ENCODE measurements around the gene DGCR8.

The DGCR8 gene

GRCh38 chr22:20135265-20135664 lies 55.2 kb downstream of the DGCR8 start:
- Histone ChIP-seq H3K79me2 (ENCODE audit: insufficient read depth, low read length) (no peaks in the 10 kb centered on the region), H4K20me1 (ENCODE audit: low read depth, low read length) (no peaks in the 10 kb centered on the region), H3K9me2 (replicated peaks; ENCODE audit: insufficient read depth, low read length) (no peaks in the 10 kb centered on the region), H3K9me3 (ENCODE audit: insufficient read depth, low read length) (no peaks in the 10 kb centered on the region), H3K4me2 (ENCODE audit: low read depth, low read length, poor library complexity, severe bottlenecking) (no peak overlapping the region), H3K27ac (ENCODE audit: low read depth, low read length) (no peak overlapping the region), H3F3A (ENCODE audit: insufficient read depth) (no peaks in the 10 kb centered on the region), H2AFZ (ENCODE audit: low read depth, low read length, severe bottlenecking) (no peak overlapping the region), H3K27me3 (ENCODE audit: low read length) (no peaks in the 10 kb centered on the region), H3K4me3 (ENCODE audit: insufficient read depth, low read length, poor library complexity, severe bottlenecking) (no peak overlapping the region), H3K36me3 (ENCODE audit: low read length) (no peaks in the 10 kb centered on the region), H3K9ac (ENCODE audit: low read length) (no peak overlapping the region)
- TF ChIP-seq, protein P1, sequence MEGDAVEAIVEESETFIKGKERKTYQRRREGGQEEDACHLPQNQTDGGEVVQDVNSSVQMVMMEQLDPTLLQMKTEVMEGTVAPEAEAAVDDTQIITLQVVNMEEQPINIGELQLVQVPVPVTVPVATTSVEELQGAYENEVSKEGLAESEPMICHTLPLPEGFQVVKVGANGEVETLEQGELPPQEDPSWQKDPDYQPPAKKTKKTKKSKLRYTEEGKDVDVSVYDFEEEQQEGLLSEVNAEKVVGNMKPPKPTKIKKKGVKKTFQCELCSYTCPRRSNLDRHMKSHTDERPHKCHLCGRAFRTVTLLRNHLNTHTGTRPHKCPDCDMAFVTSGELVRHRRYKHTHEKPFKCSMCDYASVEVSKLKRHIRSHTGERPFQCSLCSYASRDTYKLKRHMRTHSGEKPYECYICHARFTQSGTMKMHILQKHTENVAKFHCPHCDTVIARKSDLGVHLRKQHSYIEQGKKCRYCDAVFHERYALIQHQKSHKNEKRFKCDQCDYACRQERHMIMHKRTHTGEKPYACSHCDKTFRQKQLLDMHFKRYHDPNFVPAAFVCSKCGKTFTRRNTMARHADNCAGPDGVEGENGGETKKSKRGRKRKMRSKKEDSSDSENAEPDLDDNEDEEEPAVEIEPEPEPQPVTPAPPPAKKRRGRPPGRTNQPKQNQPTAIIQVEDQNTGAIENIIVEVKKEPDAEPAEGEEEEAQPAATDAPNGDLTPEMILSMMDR (IDR thresholded peaks at IDR 0.05; ENCODE audit: insufficient read depth, low read length, poor library complexity, severe bottlenecking): no peak
- no peak for TF ChIP-seq EZH2phosphoT487 (conservative IDR thresholded peaks at IDR 0.05; ENCODE audit: low read length)

- Histone ChIP-seq H4K20me1 (ENCODE audit: low read depth, low read length) (no peaks in the 10 kb centered on the region), H3K9ac (ENCODE audit: low read length) (no peak overlapping the region), H3K4me3 (ENCODE audit: insufficient read depth, low read length, poor library complexity, severe bottlenecking) (no peak overlapping the region), H3K79me2 (ENCODE audit: insufficient read depth, low read length) (no peaks in the 10 kb centered on the region), H3K27ac (ENCODE audit: low read depth, low read length) (no peak overlapping the region), H3K36me3 (ENCODE audit: low read length) (no peaks in the 10 kb centered on the region), H2AFZ (ENCODE audit: low read depth, low read length, severe bottlenecking) (no peak overlapping the region), H3K27me3 (ENCODE audit: low read length) (no peaks in the 10 kb centered on the region), H3K4me2 (ENCODE audit: low read depth, low read length, poor library complexity, severe bottlenecking) (no peak overlapping the region), H3K9me2 (replicated peaks; ENCODE audit: insufficient read depth, low read length) (no peaks in the 10 kb centered on the region), H3K9me3 (ENCODE audit: insufficient read depth, low read length) (no peaks in the 10 kb centered on the region), H3F3A (ENCODE audit: insufficient read depth) (no peaks in the 10 kb centered on the region)
- TF ChIP-seq EZH2phosphoT487 (conservative IDR thresholded peaks at IDR 0.05; ENCODE audit: low read length): no peak
Observed at GRCh38 chr22:20135806-20136602, 56.0 kb downstream of the DGCR8 start.

- Histone ChIP-seq H3K36me3 (ENCODE audit: low read length) (no peaks in the 10 kb centered on the region), H3K4me3 (ENCODE audit: insufficient read depth, low read length, poor library complexity, severe bottlenecking) (no peak overlapping the region), H4K20me1 (ENCODE audit: low read depth, low read length) (no peaks in the 10 kb centered on the region), H3K27me3 (ENCODE audit: low read length) (no peaks in the 10 kb centered on the region), H3F3A (ENCODE audit: insufficient read depth) (no peaks in the 10 kb centered on the region), H3K79me2 (ENCODE audit: insufficient read depth, low read length) (no peaks in the 10 kb centered on the region), H2AFZ (ENCODE audit: low read depth, low read length, severe bottlenecking) (no peak overlapping the region), H3K4me2 (ENCODE audit: low read depth, low read length, poor library complexity, severe bottlenecking) (no peak overlapping the region), H3K9me3 (ENCODE audit: insufficient read depth, low read length) (no peaks in the 10 kb centered on the region), H3K27ac (ENCODE audit: low read depth, low read length) (no peak overlapping the region), H3K9ac (ENCODE audit: low read length) (no peak overlapping the region), H3K9me2 (replicated peaks; ENCODE audit: insufficient read depth, low read length) (no peaks in the 10 kb centered on the region)
- TF ChIP-seq, protein P1 (IDR thresholded peaks at IDR 0.05; ENCODE audit: insufficient read depth, low read length, poor library complexity, severe bottlenecking): no peak
Observed at GRCh38 chr22:20136603-20136873, 56.5 kb downstream of the DGCR8 start.

DNA sequence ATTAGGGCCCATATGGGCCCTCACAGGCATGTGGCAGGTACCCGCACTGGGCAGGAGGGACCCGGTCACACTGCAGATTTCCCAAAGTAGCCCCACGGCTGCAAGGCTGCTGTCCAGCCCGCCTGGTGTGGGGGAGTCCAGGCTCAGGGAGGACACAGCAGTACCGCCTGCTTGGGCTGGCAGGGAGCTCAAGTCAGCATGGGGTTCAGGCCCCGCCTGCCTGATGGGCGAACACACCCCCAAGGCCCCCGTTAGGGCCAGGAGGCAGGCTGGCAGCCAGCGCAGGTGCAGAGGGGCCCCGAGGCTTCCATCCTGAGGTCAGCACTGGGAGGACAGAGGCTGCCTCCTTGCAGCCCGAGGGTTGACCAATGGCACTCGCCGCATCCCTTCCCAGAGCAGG lies 57.1 kb downstream of the DGCR8 start:
- Histone ChIP-seq H3K4me3 (ENCODE audit: insufficient read depth, low read length, poor library complexity, severe bottlenecking) (no peak overlapping the region), H3K9me2 (replicated peaks; ENCODE audit: insufficient read depth, low read length) (no peaks in the 10 kb centered on the region), H4K20me1 (ENCODE audit: low read depth, low read length) (no peaks in the 10 kb centered on the region), H3K9ac (ENCODE audit: low read length) (no peak overlapping the region), H3K9me3 (ENCODE audit: insufficient read depth, low read length) (no peaks in the 10 kb centered on the region), H3K4me2 (ENCODE audit: low read depth, low read length, poor library complexity, severe bottlenecking) (no peak overlapping the region), H3K27ac (ENCODE audit: low read depth, low read length) (no peak overlapping the region), H3K36me3 (ENCODE audit: low read length) (no peaks in the 10 kb centered on the region), H3F3A (ENCODE audit: insufficient read depth) (no peaks in the 10 kb centered on the region), H2AFZ (ENCODE audit: low read depth, low read length, severe bottlenecking) (no peak overlapping the region), H3K79me2 (ENCODE audit: insufficient read depth, low read length) (no peaks in the 10 kb centered on the region), H3K27me3 (ENCODE audit: low read length) (no peaks in the 10 kb centered on the region)
- no peak for TF ChIP-seq EZH2phosphoT487 (conservative IDR thresholded peaks at IDR 0.05; ENCODE audit: low read length)
- TF ChIP-seq, protein P1 (IDR thresholded peaks at IDR 0.05; ENCODE audit: insufficient read depth, low read length, poor library complexity, severe bottlenecking): no peak

All from SU-DHL-6 (cell line).